NCI-H128 (cell line): ENCODE data around the gene FANCC.

ENCODE experiments used
- DNase-seq: peaks from one replicate; lab custom pipeline; 2025; ENCODE audit not compliant: unreplicated experiment; lab: John Stamatoyannopoulos, UW

The FANCC gene

DNA sequence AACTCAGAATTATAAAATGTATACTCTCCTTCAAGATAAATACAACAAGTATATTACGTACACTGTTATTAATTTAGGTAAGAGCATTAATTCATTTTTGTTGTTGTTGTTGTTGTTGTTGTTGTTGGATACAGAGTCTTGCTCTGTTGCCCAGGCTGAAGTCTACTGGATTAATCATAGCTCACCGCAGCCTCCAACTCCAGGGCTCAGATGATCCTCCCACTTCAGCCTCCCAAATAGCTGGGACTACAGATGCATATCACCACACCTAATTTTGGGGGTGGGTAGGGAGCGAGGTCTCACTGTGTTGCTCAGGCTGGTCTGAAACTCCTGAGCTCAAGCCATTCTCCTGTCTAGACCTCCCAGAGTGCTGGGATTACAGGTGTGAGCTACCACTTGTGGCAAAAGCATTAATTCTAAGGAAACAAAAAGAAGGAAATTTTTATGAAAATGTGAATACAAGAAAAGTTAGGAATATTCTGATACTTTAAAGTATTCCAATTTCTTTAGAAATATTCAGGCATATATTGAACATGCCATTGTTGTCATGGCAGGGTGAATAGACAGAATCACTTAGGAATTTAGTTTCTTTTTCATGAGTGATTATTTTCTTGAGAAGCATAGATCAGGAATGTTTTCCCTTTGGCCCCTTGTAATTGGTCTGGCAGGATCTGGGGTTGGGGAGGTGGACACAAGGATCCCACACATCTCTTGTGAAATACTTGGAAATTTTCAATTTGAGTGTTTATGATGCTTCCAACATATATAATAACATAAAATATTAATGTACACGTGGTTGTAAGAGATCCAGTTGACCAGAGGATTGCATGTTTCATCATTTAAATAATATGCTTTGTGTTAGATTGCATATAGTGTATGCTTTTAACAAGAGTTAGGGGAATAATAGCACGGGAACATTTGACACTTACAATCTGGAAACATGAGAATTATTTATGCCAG, 263.6 kb downstream of the FANCC start:
- DNase-seq: no peak

DNA sequence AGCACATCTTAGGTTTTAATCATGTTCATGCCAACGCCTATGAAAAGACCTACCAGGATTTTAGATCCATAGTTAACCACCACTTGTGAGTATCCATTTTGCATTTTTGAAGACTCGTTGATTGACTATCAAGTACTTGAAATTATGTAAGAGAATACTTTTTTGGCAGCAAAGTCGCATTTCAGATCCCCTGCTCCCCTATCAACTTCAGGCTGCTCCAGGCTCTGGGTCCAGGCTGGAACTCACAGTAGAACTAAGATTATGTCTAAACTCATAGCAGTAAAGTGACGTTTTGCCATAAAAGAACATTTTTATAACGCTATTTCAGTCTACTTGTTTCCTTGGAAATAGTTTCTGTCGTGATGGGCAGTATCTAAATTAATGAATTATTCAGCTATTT, 267.7 kb downstream of the FANCC start:
- no peak for DNase-seq
